IMR-90 (cell line): ENCODE data around the gene STAP2. TPM values are rescaled to one million over a fixed set of nuclear protein-coding genes. Genes with fewer than 3 reads are reported as not detected.

ENCODE experiments used
- ATAC-seq: fragments of 200-7000 bp; cut with Tn5 transposase; 2 replicates; pipeline ENCODE4 v1.9.1; 2020; ENCODE audit warnings: low read depth, mild to moderate bottlenecking, moderate library complexity
- BruUV-seq: library from RNA; stranded (reverse); fragments of 400-500 nt; replicated peaks from 2 replicates; lab custom pipeline; 2021; lab: Mats Ljungman, UMichigan
- CTCF ChIA-PET: fragments of 300-600 bp; formaldehyde crosslinking; extraction: SDS; loops from one replicate; lab custom pipeline; 2021; ENCODE audit warnings: antibody characterized with exemption; lab: Yijun Ruan, JAX
- POLR2A ChIA-PET: fragments of 300-600 bp; sonication (Branson Sonifier 250); formaldehyde crosslinking; loops from one replicate; lab custom pipeline; 2022; ENCODE audit warnings: antibody characterized with exemption; ENCODE audit not compliant: unreplicated experiment; lab: Charles Lee
- DNase-seq: peaks from one replicate; pipeline ENCODE4 v3.0.0; 2013
- H2AFZ ChIP-seq: replicated peaks from 2 replicates; pipeline ENCODE3; 2013; ENCODE audit warnings: low read length, mild to moderate bottlenecking; ENCODE audit not compliant: poor library complexity
- H2AK5ac ChIP-seq: 2 replicates; pipeline ENCODE4 v1.6.1; 2013; ENCODE audit warnings: low read depth, low read length, inconsistent platforms
- H2AK9ac ChIP-seq: replicated peaks from 2 replicates; pipeline ENCODE3; 2013; ENCODE audit warnings: mild to moderate bottlenecking, low read depth, low read length, moderate library complexity; ENCODE audit not compliant: poor library complexity
- H2BK120ac ChIP-seq: 2 replicates; pipeline ENCODE4 v1.6.1; 2013; ENCODE audit warnings: low read depth, low read length, inconsistent platforms
- H2BK15ac ChIP-seq: 3 replicates; pipeline ENCODE4 v1.6.1; 2013; ENCODE audit warnings: low read depth, low read length, inconsistent platforms
- H2BK20ac ChIP-seq: 2 replicates; pipeline ENCODE4 v1.6.1; 2013; ENCODE audit warnings: low read depth, mild to moderate bottlenecking, inconsistent platforms, low read length, moderate library complexity
- H2BK5ac ChIP-seq: 2 replicates; pipeline ENCODE4 v1.6.1; 2013; ENCODE audit warnings: mild to moderate bottlenecking, low read depth, low read length, inconsistent platforms; ENCODE audit not compliant: poor library complexity, severe bottlenecking
- H3K14ac ChIP-seq: replicated peaks from 2 replicates; pipeline ENCODE4 v1.6.1; 2013; ENCODE audit warnings: low read depth, low read length, inconsistent platforms
- H3K18ac ChIP-seq: 2 replicates; pipeline ENCODE4 v1.6.1; 2013; ENCODE audit warnings: low read depth, low read length, control low read depth
- H3K23ac ChIP-seq: 2 replicates; pipeline ENCODE4 v1.6.1; 2013; ENCODE audit warnings: low read depth, low read length, inconsistent platforms
- H3K27ac ChIP-seq: 2 replicates; pipeline ENCODE4 v1.5.1; 2013; ENCODE audit warnings: mild to moderate bottlenecking, control low read depth, low read length; ENCODE audit not compliant: insufficient read depth
- H3K27me3 ChIP-seq: 2 replicates; pipeline ENCODE4 v1.6.1; 2013; ENCODE audit warnings: low read length; ENCODE audit not compliant: control insufficient read depth, insufficient read depth
- H3K36me3 ChIP-seq: 2 replicates; pipeline ENCODE4 v1.6.1; 2013; ENCODE audit warnings: low read length, mixed read lengths; ENCODE audit not compliant: control insufficient read depth, insufficient read depth
- H3K4ac ChIP-seq: 2 replicates; pipeline ENCODE4 v1.6.1; 2013; ENCODE audit warnings: low read depth, low read length, inconsistent platforms
- H3K4me1 ChIP-seq: 2 replicates; pipeline ENCODE4 v1.6.1; 2013; ENCODE audit warnings: low read length, mixed read lengths; ENCODE audit not compliant: control insufficient read depth, insufficient read depth
- H3K4me2 ChIP-seq: 2 replicates; pipeline ENCODE4 v1.6.1; 2013; ENCODE audit warnings: low read depth, mild to moderate bottlenecking, control low read depth, low read length, moderate library complexity
- H3K4me3 ChIP-seq: 2 replicates; pipeline ENCODE4 v1.5.1; 2013; ENCODE audit warnings: low read depth, mild to moderate bottlenecking, control low read depth, low read length, moderate library complexity; ENCODE audit not compliant: insufficient read depth
- H3K56ac ChIP-seq: 2 replicates; pipeline ENCODE4 v1.6.1; 2013; ENCODE audit warnings: low read length, inconsistent platforms; ENCODE audit not compliant: insufficient read depth; ENCODE audit errors: extremely low read depth
- H3K79me1 ChIP-seq, 2 experiments: 2 replicates each; pipeline ENCODE4 v1.6.1; 2013; ENCODE audit warnings: low read length in 2 of 2, inconsistent platforms in 1 of 2, low read depth in 1 of 2
- H3K9ac ChIP-seq: 2 replicates; pipeline ENCODE4 v1.6.1; 2013; ENCODE audit warnings: low read depth, low read length, control low read depth
- H3K9me1 ChIP-seq: 2 replicates; pipeline ENCODE4 v1.6.1; 2013; ENCODE audit warnings: low read length, inconsistent platforms; ENCODE audit not compliant: insufficient read depth
- H3K9me3 ChIP-seq: 2 replicates; pipeline ENCODE4 v1.6.1; 2013; ENCODE audit warnings: low read length; ENCODE audit not compliant: control insufficient read depth, insufficient read depth
- H4K20me1 ChIP-seq: 2 replicates; pipeline ENCODE4 v1.6.1; 2013; ENCODE audit warnings: low read length, inconsistent platforms; ENCODE audit not compliant: insufficient read depth
- H4K5ac ChIP-seq: 2 replicates; pipeline ENCODE4 v1.6.1; 2013; ENCODE audit warnings: mild to moderate bottlenecking, low read depth, low read length, control low read depth
- H4K8ac ChIP-seq, 2 experiments: 2 replicates each; pipeline ENCODE4 v1.6.1; 2013; ENCODE audit warnings: low read depth in 2 of 2, low read length in 2 of 2, control low read depth in 1 of 2, inconsistent platforms in 1 of 2
- H4K91ac ChIP-seq: 2 replicates; pipeline ENCODE4 v1.6.1; 2013; ENCODE audit warnings: low read depth, low read length, inconsistent platforms; ENCODE audit not compliant: insufficient read depth
- CEBPB ChIP-seq: IDR thresholded peaks from 2 replicates; pipeline ENCODE4 v1.6.1; 2012; ENCODE audit warnings: low read depth, low read length, improper control_type of control experiment
- FOS ChIP-seq: fragments of 150-350 bp; IDR thresholded peaks from 2 replicates; pipeline ENCODE4 v1.6.1; 2016; ENCODE audit warnings: low read depth, low read length
- MAZ ChIP-seq: IDR thresholded peaks from 2 replicates; pipeline ENCODE4 v1.6.1; 2012; ENCODE audit warnings: low read depth, mild to moderate bottlenecking, low read length, improper control_type of control experiment, moderate library complexity, borderline replicate concordance
- MXI1 ChIP-seq: IDR thresholded peaks from 2 replicates; pipeline ENCODE4 v1.6.1; 2012; ENCODE audit warnings: low read depth, mild to moderate bottlenecking, low read length, moderate library complexity, borderline replicate concordance
- NFE2L2 ChIP-seq: fragments of 150-350 bp; IDR thresholded peaks from 2 replicates; pipeline ENCODE4 v1.6.1; 2016; ENCODE audit warnings: low read depth, mild to moderate bottlenecking, low read length
- POLR2A ChIP-seq: IDR thresholded peaks from 2 replicates; pipeline ENCODE4 v1.6.1; 2012; ENCODE audit warnings: mild to moderate bottlenecking, low read depth, low read length
- RAD21 ChIP-seq: IDR thresholded peaks from 2 replicates; pipeline ENCODE4 v1.6.1; 2012; ENCODE audit warnings: low read length, improper control_type of control experiment
- RFX5 ChIP-seq: IDR thresholded peaks from 2 replicates; pipeline ENCODE4 v1.8.0; 2012; ENCODE audit warnings: low read depth, mild to moderate bottlenecking, low read length, moderate library complexity
- SMC3 ChIP-seq: fragments of 150-350 bp; IDR thresholded peaks from 2 replicates; pipeline ENCODE4 v1.6.1; 2016; ENCODE audit warnings: low read depth, mild to moderate bottlenecking, antibody characterized with exemption, low read length, moderate library complexity
- WGBS, 2 experiments: methylation state at CpG; one replicate each; pipeline versions ENCODE4 v1.1.5 to v1.1.7; 2013; ENCODE audit warnings: missing lambda C conversion rate in 2 of 2; ENCODE audit not compliant: insufficient read length in 1 of 2; ENCODE audit errors: extremely low coverage in 2 of 2; 5-methylcytosine and 5-hydroxymethylcytosine counted together
- dilution Hi-C: fragments of 300-500 bp; cut with HindIII; formaldehyde crosslinking; loops from one replicate; pipeline ENCODE4 v1.14.3; 2018; ENCODE audit warnings: low sequenced_read_pairs; ENCODE audit not compliant: unreplicated experiment
- in situ Hi-C: fragments of 300-500 bp; cut with MboI; formaldehyde crosslinking; loops from 3 replicates; pipeline ENCODE4 v1.14.3; 2019; ENCODE audit warnings: low sequenced_read_pairs, inconsistent platforms, mixed read lengths
- intact Hi-C: fragments of 100-400 bp; cut with micrococcal nuclease; formaldehyde crosslinking; loops from 2 replicates; pipeline ENCODE4 v1.10.0; 2022
- polyA plus RNA-seq, 3 experiments: library from polyadenylated mRNA; depleted of rRNA; stranded (reverse); fragments of >200 nt; gene quantifications; 2 replicates each; pipeline ENCODE4 v1.2.3, GENCODE V29; 2012; ENCODE audit warnings: low replicate concordance in 1 of 3
- total RNA-seq: library from RNA; depleted of rRNA; stranded (reverse); fragments of >200 nt; gene quantifications from 2 replicates; pipeline ENCODE4 v1.2.3, GENCODE V29; 2012
- TF ChIP-seq, protein P1 (sequence below): fragments of 150-350 bp; IDR thresholded peaks from 2 replicates; pipeline ENCODE4 v1.6.1; 2017; ENCODE audit warnings: mild to moderate bottlenecking, antibody characterized with exemption, low read length, low read depth

STAP2 gene
- total and polyA plus RNA-seq, 2 of the 4 experiments (the other 2 are of a cell fraction) = 1.3 to 3.4 TPM

DNA sequence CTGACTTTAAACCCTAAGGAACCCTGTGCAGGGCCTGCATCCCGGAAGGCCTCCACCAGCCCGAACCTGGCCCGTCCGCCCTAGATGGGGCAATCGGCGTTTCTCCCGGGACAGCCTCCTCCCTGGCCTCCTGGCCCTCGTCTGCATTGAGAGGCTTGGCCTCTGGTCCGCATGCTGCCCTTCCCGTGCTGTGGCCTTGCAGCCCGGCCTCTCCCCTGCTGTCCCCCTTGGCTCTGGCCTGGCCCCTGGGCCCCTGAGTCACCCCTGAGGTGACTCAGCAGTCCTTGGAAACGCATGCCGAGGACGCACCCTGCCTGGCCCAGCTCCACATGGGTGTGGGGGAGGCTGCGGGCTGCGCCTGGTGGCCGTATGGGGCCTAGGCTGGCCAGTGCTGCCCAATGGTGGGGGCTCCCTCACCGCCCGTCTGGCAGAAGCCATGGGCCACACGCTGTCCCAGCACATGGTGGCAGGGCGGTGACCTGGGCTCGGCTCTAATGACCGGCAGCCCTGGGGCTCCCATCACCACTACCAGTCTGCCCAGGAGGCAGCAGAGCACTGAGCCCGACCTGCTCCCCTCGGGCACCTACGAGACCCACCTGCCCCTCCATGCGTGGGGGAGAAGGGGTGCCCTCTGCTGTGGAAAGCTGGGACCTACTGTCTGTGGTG lies 36.0 kb upstream of the STAP2 start (continued):
- TF ChIP-seq NFE2L2 = peak; percentile 96
- TF ChIP-seq FOS = peak; percentile 97

DNA sequence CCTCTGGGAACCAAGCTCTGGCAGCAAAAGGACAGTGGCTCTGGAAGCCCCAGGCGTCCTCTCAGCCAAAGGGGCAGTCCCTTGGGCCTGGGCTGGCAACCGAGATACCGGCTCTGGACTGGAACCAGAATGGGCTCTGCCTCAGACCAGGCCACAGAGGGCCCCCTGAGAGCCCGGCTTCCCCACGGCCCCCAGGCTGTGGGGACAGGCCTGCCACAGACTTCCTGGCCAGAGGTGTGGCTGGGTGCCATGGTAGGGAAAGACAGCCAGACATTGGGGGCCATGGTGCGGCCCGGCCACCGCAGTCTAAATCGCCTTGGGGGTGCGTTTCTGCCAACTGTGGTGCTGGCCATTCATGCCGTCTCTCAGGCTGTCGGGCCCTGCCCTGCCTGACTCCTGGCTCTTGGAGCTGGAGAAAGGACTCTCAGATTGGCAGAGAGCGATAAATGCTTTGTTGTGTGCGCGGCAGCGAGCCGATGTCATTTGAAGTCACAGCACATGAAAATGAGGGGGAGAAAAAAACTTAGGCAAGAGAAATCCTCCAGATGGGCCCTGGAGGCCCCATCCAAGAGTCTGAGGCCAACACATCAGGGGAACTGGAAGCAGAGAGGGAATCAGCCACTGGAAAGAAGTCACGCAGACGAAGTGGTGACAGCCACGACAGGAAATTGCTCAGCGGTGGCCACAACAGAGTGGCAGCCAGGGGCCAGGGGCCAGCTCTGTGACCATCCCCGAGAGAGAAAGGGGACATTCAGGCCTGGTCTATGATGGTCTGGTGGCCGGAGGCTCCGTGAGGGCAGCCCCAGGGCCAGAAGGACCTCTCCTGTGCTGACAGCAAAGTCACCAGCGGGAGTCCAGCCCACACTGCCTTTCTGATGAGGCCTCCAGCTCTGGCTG lies 35.2 kb upstream of the STAP2 start:
- POLR2A ChIA-PET = interaction anchor here (0.6 kb wide), 1 partner anchor 1817 kb away, joined by 3 read pairs; no protein-coding TSS in a partner anchor

More for the DNA sequence above, 35.2 kb upstream of the STAP2 start:
- CTCF ChIA-PET = interaction anchor here (0.9 kb wide), 1 partner anchor 15 kb away, joined by 3 read pairs; no protein-coding TSS in a partner anchor
- peaks cover 5% of the 10 kb centered on the region for H3K36me3 ChIP-seq
- peak overlapping the region; percentile 53; the same call in 2 of the 3 replicates for H2BK15ac ChIP-seq
- peak overlapping the region; percentile 97 for H3K4ac ChIP-seq
- H4K20me1 ChIP-seq = peaks cover 68% of the 10 kb centered on the region
- H2BK5ac ChIP-seq = peak overlapping the region; percentile 94
- in situ Hi-C loops = no loop called here
- no peak overlapping the region for H3K4me3 ChIP-seq
- H4K5ac ChIP-seq = peak overlapping the region; percentile 83
- H3K9me1 ChIP-seq = peaks cover 38% of the 10 kb centered on the region
- H2BK20ac ChIP-seq = peak overlapping the region; percentile 86
- peak overlapping the region; percentile 91 for H2BK120ac ChIP-seq
- peak overlapping the region; percentile 92 for H2AK9ac ChIP-seq
- peak overlapping the region; percentile 77 for H3K23ac ChIP-seq
- peak overlapping the region; percentile 53 for H2AFZ ChIP-seq
- dilution Hi-C loops = no loop called here
- H3K4me1 ChIP-seq = peaks cover 56% of the 10 kb centered on the region
- WGBS, 2 experiments = 28% methylated on average over 20 of the region's 25 CpGs; no CpG with 5 or more reads in 1 of the 2 experiments
- H3K27me3 ChIP-seq = no peaks in the 10 kb centered on the region
- no peak for TF ChIP-seq FOS
- TF ChIP-seq RAD21 = no peak
- TF ChIP-seq, protein P1, sequence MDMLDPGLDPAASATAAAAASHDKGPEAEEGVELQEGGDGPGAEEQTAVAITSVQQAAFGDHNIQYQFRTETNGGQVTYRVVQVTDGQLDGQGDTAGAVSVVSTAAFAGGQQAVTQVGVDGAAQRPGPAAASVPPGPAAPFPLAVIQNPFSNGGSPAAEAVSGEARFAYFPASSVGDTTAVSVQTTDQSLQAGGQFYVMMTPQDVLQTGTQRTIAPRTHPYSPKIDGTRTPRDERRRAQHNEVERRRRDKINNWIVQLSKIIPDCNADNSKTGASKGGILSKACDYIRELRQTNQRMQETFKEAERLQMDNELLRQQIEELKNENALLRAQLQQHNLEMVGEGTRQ = no peak
- TF ChIP-seq MXI1 = no peak
- no peak for TF ChIP-seq RFX5
- no peak for TF ChIP-seq MAZ
- no peak for TF ChIP-seq SMC3
- TF ChIP-seq POLR2A = no peak
- no peak for TF ChIP-seq NFE2L2
- no peak for TF ChIP-seq CEBPB
- peak overlapping the region; percentile 88 for H3K56ac ChIP-seq
- H3K9ac ChIP-seq = peak overlapping the region; percentile 64
- H3K27ac ChIP-seq = peak overlapping the region; percentile 90
- peak overlapping the region; percentile 99 for H2AK5ac ChIP-seq
- no peaks in the 10 kb centered on the region for H3K9me3 ChIP-seq
- H3K79me1 ChIP-seq = peaks cover 16 to 96% of the 10 kb centered on the region in 2 experiments; a peak in 3 of 4 replicates
- H4K91ac ChIP-seq = peak overlapping the region; percentile 85
- H4K8ac ChIP-seq = peak overlapping the region; percentile 82 to 95
- H3K18ac ChIP-seq = peak overlapping the region; percentile 58
- peak; percentile 36 for DNase-seq
- H3K14ac ChIP-seq = peak overlapping the region; percentile 74
- BruUV-seq = no TSS peak
- peak overlapping the region; percentile 48 for H3K4me2 ChIP-seq
- no peak for ATAC-seq
- intact Hi-C loops = loop anchor here (2.0 kb wide), 1 partner anchor 17 kb away; no protein-coding TSS in a partner anchor
